ENCODE results near the gene SLC38A1.

DNA sequence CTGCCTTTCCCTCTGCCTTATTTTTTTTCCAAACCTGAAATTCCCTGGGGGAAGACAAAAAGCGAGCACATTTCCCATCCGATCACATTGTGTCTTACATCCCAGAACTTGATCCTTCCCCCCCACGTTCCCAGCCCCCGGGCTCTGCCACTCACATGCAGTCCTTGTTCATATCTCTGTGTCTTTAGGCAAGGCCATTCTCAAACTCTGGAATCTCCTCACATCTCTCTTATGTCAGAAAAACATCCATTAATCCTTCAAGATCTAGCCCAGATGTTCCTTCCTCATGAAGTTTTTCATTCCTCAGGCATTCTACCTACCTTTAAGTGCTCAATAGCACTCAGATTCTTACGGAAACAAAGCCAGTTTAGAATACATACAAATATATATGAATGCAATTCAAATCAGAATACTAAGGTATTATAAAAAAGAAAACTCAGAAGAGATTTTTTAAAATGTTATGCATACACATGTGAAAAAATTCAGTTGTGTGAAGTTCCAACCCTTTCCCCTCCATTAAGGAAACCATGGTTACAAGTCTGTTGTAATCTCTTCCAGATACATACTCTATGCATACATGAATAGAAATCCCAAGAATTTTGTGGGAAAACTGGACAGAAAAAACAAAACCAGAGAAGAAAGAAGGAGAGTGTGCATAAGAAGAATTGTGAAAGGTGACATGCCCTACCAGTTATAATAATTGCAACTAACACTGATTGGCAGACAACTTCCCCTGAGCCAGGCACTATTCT lies 120.3 kb downstream of the SLC38A1 start:
- TF ChIP-seq JUNB (IDR thresholded peaks at IDR 0.05; ENCODE audit: unreplicated experiment) (no peak), EZH2 (IDR thresholded peaks at IDR 0.05; ENCODE audit: low read depth, unreplicated experiment) (no peak), POLR2AphosphoS5 (IDR thresholded peaks at IDR 0.05; ENCODE audit: low read depth) (no peak)
- TF ChIP-seq, protein P1, sequence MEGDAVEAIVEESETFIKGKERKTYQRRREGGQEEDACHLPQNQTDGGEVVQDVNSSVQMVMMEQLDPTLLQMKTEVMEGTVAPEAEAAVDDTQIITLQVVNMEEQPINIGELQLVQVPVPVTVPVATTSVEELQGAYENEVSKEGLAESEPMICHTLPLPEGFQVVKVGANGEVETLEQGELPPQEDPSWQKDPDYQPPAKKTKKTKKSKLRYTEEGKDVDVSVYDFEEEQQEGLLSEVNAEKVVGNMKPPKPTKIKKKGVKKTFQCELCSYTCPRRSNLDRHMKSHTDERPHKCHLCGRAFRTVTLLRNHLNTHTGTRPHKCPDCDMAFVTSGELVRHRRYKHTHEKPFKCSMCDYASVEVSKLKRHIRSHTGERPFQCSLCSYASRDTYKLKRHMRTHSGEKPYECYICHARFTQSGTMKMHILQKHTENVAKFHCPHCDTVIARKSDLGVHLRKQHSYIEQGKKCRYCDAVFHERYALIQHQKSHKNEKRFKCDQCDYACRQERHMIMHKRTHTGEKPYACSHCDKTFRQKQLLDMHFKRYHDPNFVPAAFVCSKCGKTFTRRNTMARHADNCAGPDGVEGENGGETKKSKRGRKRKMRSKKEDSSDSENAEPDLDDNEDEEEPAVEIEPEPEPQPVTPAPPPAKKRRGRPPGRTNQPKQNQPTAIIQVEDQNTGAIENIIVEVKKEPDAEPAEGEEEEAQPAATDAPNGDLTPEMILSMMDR (conservative IDR thresholded peaks at IDR 0.05; ENCODE audit: low read depth in 2 of 2), result no peak

Measured in GM23338 (cell line).